Embryonic facial prominence (tissue), 1 donor: ENCODE data around the gene ITGA2B.
"Not testable (repeated sequence)": the region's sequence is repeated elsewhere in the genome, so short reads cannot be mapped to it uniquely, and the experiment has no call there.

ENCODE experiments used
- DNase-seq: peaks from one replicate; pipeline ENCODE4 v3.0.0-alpha.2; 2016; ENCODE audit errors: extremely low spot score

Gene ITGA2B

DNA sequence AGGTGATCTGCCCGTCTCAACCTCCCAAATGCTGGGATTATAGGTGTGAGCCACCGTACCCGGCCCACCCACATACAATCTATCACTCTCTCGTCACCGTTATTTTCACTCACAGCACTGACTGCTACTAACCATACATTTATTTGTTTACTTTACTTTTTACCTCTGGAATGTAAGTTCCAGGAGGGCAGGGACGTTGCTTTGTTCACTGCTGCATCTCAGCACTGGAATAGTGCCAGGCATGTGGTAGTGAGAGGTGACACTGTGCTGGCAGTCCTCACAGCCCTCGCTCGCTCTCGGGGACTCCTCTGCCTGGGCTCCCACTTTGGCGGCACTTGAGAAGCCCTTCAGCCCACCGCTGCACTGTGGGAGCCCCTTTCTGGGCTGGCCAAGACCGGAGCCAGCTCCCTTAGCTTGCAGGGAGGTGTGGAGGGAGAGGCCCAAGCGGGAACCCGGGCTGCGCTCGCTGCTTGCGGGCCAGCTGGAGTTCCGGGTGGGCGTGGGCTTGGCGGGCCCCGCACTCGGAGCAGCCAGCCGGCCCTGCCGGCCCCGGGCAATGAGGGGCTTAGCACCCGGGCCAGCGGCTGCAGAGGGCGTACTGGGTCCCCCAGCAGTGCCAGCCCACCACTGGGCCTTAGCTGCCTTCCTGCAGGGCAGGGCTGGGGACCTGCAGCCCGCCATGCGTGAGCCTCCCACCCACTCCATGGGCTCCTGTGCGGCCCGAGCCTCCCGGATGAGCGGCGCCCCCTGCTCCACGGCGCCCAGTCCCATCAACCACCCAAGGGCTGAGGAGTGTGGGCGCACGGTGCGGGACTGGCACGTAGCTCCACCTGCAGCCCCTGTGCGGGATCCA is 20.8 kb downstream of the ITGA2B start:
- DNase-seq = not testable (repeated sequence)

- DNase-seq = no peak
Measured at GRCh38 chr17:44367231-44367979, 22.0 kb downstream of the ITGA2B start.

- DNase-seq = not testable (repeated sequence)
Measured at GRCh38 chr17:44365051-44365450, 24.4 kb downstream of the ITGA2B start.

- no peak for DNase-seq
Measured at GRCh38 chr17:44363613-44364159, 25.8 kb downstream of the ITGA2B start, which contains the start of gene FAM171A2. Gene FAM171A2 (minus strand): TSS chr17:44363853. CDS start chr17:44363714, 139 bp downstream.

- DNase-seq = no peak
Measured at GRCh38 chr17:44362949-44363612, 26.4 kb downstream of the ITGA2B start.

DNA sequence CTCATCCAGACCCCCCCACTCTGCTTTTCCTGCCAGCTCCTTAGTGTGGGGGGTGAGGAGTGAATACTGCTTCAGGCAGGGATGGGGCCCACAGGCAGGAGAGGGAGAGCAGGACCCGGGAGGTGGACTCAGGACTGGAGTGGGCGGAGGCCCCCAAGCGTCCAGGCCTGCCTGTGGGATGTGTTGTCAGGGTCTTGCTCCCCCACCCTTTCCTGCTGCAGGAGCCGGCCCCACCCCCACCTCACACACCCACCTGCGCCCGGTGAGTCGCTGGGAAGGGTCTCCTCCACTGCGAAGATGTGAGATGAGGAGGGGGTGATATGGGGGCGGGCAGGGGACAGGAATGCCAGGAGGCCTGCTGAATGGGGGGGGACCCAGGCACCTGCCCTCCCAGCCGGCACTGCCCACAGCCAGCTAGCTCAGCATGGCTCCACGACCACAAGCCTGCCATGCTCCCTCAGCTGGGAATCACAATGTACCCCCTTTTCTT is 26.9 kb downstream of the ITGA2B start:
- DNase-seq = no peak

- no peak for DNase-seq
Measured at GRCh38 chr17:44361292-44362260, 27.9 kb downstream of the ITGA2B start.

GRCh38 chr17:44360826-44361225 is 28.6 kb downstream of the ITGA2B start:
- DNase-seq = no peak

GRCh38 chr17:44360144-44360533 is 29.3 kb downstream of the ITGA2B start:
- no peak for DNase-seq

DNA sequence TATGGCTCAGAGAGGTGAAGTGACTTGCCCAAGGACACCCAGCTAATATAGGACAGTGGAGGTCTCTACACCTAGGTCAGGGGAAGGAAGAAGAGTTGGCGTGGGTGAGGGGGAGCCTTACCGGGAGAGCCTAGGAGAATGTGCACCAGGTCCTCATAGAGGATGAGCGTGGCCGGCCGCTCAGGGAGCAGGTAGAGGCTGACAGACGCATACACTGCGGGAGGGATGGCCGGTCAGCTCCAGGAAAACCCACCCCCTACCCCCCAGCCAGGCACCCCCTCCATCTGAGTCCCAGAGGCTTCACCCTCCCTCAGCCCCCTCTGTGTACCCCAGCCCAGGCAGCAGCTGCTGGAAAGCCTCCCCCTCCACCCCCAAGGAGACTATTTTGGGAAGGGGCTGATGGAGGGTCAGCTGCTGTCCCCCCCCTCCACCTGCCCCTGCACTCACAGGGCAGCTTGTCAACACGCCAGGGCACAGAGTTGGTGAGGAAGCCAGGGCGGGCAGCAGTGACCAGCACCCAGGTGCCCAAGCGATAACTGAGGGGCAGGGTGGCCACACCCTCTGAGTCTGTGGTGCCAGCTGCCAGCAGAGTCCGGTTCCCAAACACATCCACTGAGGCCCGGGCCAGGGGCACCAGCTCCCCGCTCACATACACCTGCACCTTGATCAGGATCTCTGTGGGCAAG is 29.8 kb downstream of the ITGA2B start:
- DNase-seq = no peak

DNA sequence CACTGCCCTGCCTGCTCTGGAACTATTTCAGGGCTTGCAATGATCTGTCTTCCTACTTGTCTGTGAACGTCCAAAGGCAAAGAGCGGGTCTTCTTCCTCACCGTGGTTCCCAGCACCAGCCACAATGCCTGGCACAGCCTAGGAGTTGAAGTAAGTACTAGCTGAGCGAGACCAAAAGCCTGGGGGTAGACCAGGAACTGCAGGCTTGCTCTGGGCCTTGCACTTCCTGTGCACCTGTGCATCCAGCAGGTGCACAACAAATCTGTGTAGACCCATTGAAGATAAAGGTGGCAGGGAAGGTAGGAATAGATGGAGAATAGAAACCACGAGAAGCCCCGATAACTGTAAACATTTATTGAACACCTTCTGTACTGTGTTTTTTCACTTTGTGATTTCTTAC is 30.4 kb downstream of the ITGA2B start:
- DNase-seq = no peak

GRCh38 chr17:44358066-44358465 is 31.4 kb downstream of the ITGA2B start:
- DNase-seq = no peak

DNA sequence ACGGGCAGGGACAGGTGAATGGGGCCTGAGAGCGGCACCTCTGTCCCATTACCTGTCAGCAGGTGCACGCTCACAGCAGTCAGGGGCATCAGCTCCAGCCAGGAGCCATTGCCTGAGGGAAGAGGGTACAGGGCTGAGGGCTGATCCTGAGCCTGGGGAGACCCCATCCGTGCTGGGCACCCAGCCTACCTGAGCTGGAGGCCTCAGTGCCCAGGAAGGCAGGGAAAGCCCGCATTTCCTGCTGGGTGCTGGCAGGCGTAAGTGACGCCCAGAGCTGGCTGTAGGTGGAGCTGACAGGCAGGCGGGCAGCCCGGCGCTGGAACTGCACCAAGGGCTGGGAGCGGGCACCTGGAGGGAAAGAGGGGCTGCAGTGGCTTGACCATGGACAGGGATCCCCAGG is 33.2 kb downstream of the ITGA2B start:
- no peak for DNase-seq

GRCh38 chr17:44355642-44356099 is 33.8 kb downstream of the ITGA2B start:
- DNase-seq = no peak

- no peak for DNase-seq
Measured at GRCh38 chr17:44354582-44355561, 34.6 kb downstream of the ITGA2B start.

DNA sequence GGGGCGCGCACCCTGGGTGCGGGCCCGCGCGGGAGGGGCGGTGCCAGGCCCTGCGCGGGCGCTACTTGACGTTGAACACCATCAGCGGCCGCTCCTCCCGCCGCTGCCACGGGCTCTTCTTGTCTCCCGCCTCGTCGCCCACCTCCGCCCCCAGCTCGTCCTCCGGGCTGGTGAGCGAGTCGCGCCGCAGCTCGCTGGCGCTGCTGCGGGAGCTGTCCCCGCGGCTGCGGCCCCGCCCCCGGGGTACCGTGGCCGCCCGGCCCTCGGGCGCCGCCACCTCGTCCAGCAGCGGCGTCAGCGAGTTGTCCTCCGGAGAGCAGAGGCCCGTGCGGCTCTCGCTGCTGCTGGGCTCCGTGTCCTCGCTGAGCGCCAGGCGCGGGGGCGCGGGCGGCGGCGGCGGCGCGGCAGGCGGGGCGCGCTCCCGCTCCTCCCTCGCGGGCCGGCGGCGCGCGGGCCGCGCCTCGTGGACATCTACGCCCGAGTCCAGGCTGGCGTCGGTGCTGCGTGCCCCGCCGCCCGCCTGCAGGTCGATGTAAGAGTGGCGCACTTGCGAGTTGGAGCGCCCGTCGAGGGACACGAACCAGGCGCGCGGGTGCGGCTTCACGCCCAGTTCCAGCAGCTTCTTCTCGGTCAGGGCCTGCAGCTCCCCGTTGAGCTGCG is 35.6 kb downstream of the ITGA2B start:
- DNase-seq = no peak

DNA sequence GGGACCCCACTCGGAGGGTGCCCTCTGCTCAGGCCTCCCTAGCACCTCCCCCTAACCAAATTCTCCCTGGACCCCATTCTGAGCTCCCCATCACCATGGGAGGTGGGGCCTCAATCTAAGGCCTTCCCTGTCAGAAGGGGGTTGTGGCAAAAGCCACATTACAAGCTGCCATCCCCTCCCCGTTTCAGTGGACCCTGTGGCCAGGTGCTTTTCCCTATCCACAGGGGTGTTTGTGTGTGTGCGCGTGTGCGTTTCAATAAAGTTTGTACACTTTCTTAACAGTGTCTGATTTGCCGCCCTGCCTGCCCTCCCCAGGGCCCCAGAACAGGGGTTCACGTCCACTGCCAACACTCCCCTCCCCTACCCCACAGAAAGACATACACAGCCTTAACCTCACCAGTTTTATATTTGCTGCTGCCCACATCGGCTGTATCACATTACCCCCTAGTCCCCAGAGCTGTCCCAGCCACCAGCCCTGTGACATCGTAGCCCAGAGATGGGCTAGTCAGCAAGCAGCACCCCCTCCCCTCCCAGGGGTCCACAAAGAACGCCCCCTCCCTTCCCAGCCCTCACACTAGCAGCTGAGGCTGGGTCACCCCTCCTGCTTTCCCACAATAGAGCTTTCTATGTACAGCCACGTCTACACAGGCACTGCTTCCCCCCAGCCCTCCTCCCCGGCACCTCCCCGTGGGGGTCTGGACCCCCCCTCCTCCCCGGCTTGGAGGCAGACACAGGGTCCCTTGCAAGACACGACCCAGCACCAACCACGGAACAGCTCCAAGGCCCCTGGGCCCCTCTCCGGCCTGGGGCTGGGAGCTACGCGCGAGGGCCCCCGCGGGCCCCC is 36.4 kb downstream of the ITGA2B start:
- DNase-seq = no peak
